HepG2 (cell line): ENCODE data around the gene THSD4. TPM values are rescaled to one million over a fixed set of nuclear protein-coding genes. Genes with fewer than 3 reads are reported as not detected.
A peak's percentile ranks its signal among the peaks of the same experiment; 100 is the strongest.

Source experiments
- ARID3A ChIP-seq: IDR thresholded peaks from 2 replicates; pipeline ENCODE4 v1.6.1; 2012; ENCODE audit warnings: low read depth, low read length, improper control_type of control experiment
- polyA plus RNA-seq, 8 experiments: library from polyadenylated mRNA; depleted of rRNA in 3 of 8; stranded (reverse) in 7 of 8; unstranded in 1 of 8; fragments of >200 nt; fragmentation: Illumina TruSeq in 4 of 8; extraction: Trizol in 4 of 8; gene quantifications; 2 replicates each; pipeline versions ENCODE4 v1.2.1 to v1.2.3, GENCODE V29; 2011 to 2016; ENCODE audit warnings: low read depth in 4 of 8, missing spikeins in 1 of 8, mixed read lengths in 1 of 8; ENCODE audit not compliant: insufficient read depth in 1 of 8
- total RNA-seq, 5 experiments: library from RNA; depleted of rRNA; stranded (reverse); fragments of >200 nt; fragmentation: Illumina TruSeq; extraction: Trizol; gene quantifications; 2 replicates each; pipeline ENCODE4 v1.2.3, GENCODE V29; 2016; ENCODE audit warnings: low read depth in 1 of 5
- TF ChIP-seq, protein P1 (sequence below), 2 experiments: fragments of 450-650 bp in 1 of 2; sonication (generic) in 1 of 2; formaldehyde crosslinking in 1 of 2; IDR thresholded peaks; 2 replicates each; pipeline versions ENCODE4 v1.6.1 to v1.8.0; 2016 to 2022; ENCODE audit warnings: antibody characterized with exemption in 1 of 2, mild to moderate bottlenecking in 1 of 2, missing genetic modification reagents in 1 of 2
- TF ChIP-seq, protein P2 (sequence below): sonication (generic); formaldehyde crosslinking; IDR thresholded peaks from 2 replicates; pipeline ENCODE4 v1.8.1; 2023; ENCODE audit warnings: mild to moderate bottlenecking, inconsistent platforms, moderate library complexity, missing genetic modification reagents, borderline replicate concordance

Gene THSD4
- total and polyA plus RNA-seq, 2 of the 13 experiments (the other 11 are each of a cell fraction or from before 2014, with no cell fraction given): 0.07 to 0.21 TPM

- TF ChIP-seq, protein P1, sequence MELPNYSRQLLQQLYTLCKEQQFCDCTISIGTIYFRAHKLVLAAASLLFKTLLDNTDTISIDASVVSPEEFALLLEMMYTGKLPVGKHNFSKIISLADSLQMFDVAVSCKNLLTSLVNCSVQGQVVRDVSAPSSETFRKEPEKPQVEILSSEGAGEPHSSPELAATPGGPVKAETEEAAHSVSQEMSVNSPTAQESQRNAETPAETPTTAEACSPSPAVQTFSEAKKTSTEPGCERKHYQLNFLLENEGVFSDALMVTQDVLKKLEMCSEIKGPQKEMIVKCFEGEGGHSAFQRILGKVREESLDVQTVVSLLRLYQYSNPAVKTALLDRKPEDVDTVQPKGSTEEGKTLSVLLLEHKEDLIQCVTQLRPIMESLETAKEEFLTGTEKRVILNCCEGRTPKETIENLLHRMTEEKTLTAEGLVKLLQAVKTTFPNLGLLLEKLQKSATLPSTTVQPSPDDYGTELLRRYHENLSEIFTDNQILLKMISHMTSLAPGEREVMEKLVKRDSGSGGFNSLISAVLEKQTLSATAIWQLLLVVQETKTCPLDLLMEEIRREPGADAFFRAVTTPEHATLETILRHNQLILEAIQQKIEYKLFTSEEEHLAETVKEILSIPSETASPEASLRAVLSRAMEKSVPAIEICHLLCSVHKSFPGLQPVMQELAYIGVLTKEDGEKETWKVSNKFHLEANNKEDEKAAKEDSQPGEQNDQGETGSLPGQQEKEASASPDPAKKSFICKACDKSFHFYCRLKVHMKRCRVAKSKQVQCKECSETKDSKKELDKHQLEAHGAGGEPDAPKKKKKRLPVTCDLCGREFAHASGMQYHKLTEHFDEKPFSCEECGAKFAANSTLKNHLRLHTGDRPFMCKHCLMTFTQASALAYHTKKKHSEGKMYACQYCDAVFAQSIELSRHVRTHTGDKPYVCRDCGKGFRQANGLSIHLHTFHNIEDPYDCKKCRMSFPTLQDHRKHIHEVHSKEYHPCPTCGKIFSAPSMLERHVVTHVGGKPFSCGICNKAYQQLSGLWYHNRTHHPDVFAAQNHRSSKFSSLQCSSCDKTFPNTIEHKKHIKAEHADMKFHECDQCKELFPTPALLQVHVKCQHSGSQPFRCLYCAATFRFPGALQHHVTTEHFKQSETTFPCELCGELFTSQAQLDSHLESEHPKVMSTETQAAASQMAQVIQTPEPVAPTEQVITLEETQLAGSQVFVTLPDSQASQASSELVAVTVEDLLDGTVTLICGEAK (IDR thresholded peaks at IDR 0.05): peak; percentile 40; the same call in 1 of the 2 replicates
- TF ChIP-seq, protein P1 (CRISPR knock-in tag; IDR thresholded peaks at IDR 0.05): no peak
- TF ChIP-seq, protein P2, sequence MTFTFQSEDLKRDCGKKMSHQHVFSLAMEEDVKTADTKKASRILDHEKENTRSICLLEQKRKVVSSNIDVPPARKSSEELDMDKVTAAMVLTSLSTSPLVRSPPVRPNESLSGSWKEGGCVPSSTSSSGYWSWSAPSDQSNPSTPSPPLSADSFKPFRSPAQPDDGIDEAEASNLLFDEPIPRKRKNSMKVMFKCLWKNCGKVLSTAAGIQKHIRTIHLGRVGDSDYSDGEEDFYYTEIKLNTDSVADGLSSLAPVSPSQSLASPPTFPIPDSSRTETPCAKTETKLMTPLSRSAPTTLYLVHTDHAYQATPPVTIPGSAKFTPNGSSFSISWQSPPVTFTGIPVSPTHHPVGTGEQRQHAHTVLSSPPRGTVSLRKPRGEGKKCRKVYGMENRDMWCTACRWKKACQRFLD: no peak
- peak; percentile 86 for TF ChIP-seq ARID3A
Observed at GRCh38 chr15:71743861-71744382, 628.7 kb downstream of the THSD4 start (continued).
